Transverse colon (tissue), 4 donors: Measurements from ENCODE around the gene RABL2A. TPM values are rescaled to one million over a fixed set of nuclear protein-coding genes. Genes with fewer than 3 reads are reported as not detected.
"Not testable (repeated sequence)": the region's sequence is repeated elsewhere in the genome, so short reads cannot be mapped to it uniquely, and the experiment has no call there.

ENCODE experiments used
- DNase-seq: peaks from one replicate; pipeline ENCODE4 v3.0.0-alpha.2; 2019
- H3K27ac ChIP-seq, 4 donors: fragments of 200-600 bp; sonication (generic); 2 replicates each; pipeline ENCODE4 v1.5.1; 2016 to 2018; ENCODE audit warnings: inconsistent platforms in 4 of 4
- H3K27me3 ChIP-seq: fragments of 200-600 bp; sonication (generic); 2 replicates; pipeline ENCODE4 v1.5.1; 2017; ENCODE audit warnings: inconsistent platforms
- H3K36me3 ChIP-seq, 4 donors: fragments of 200-600 bp; sonication (generic); 2 replicates each; pipeline ENCODE4 v1.5.1; 2017 to 2019; ENCODE audit warnings: inconsistent platforms in 4 of 4
- H3K4me1 ChIP-seq, 4 donors: fragments of 200-600 bp; sonication (generic); 2 replicates each; pipeline ENCODE4 v1.5.1; 2017 to 2020; ENCODE audit warnings: inconsistent platforms in 4 of 4
- H3K4me3 ChIP-seq, 4 donors: fragments of 200-600 bp; sonication (generic); 1 replicate in 1 of 4; 2 replicates in 3 of 4; pipeline versions ENCODE4 v1.5.1 to v1.6.1; 2017 to 2019; ENCODE audit warnings: inconsistent platforms in 4 of 4
- H3K9me3 ChIP-seq, 2 donors: fragments of 200-600 bp; sonication (generic); 2 replicates each; pipeline ENCODE4 v1.5.1; 2017 to 2019; ENCODE audit warnings: inconsistent platforms in 2 of 2
- POLR2A ChIP-seq: fragments of 450-650 bp; IDR thresholded peaks from one replicate; pipeline ENCODE4 v1.6.1; 2016; ENCODE audit warnings: antibody characterized with exemption, mild to moderate bottlenecking, moderate library complexity
- POLR2AphosphoS5 ChIP-seq, 3 donors: sonication (generic); formaldehyde crosslinking; IDR thresholded peaks; one replicate each; pipeline ENCODE4 v1.6.1; 2016; ENCODE audit warnings: antibody characterized with exemption in 3 of 3
- WGBS, 2 donors: methylation state at CpG; one replicate each; pipeline ENCODE4 v1.1.5; 2018; ENCODE audit warnings: low coverage in 1 of 2; 5-methylcytosine and 5-hydroxymethylcytosine counted together
- in situ Hi-C, 4 donors: fragments of 200-750 bp; cut with MboI; loops; one replicate each; pipeline versions ENCODE4 v1.15.0 to v1.15.1; 2017; ENCODE audit warnings: low sequenced_read_pairs in 3 of 4, low pct_ligation_motif_present in 1 of 4, low pct_unique_long_range_greater_than_20kb in 1 of 4
- intact Hi-C: fragments of 100-400 bp; cut with DNase I; formaldehyde crosslinking; loops from one replicate; pipeline ENCODE4 v1.15.1; 2023; ENCODE audit warnings: low total_unique reads
- total RNA-seq, 4 donors: library from RNA; depleted of rRNA; stranded (reverse); fragments of >200 nt; gene quantifications; one replicate each; pipeline ENCODE4 v1.1.0, GENCODE V29; 2016
- TF ChIP-seq, protein P1 (sequence below), 5 experiments: fragments of 200-600 bp in 3 of 5; fragments of 450-650 bp in 2 of 5; sonication (generic) in 3 of 5; IDR thresholded peaks; 1 replicate in 2 of 5; 2 replicates in 3 of 5; pipeline ENCODE4 v1.5.1; 2016 to 2017; ENCODE audit warnings: antibody characterized with exemption in 5 of 5, inconsistent platforms in 3 of 5, mild to moderate bottlenecking in 2 of 5, moderate library complexity in 1 of 5

RABL2A gene
- total RNA-seq = 10 to 100 TPM; 13.5 to 44.8 (median 16.6) TPM

GRCh38 chr2:113626616-113627330 lies at the start of gene RABL2A:
TSS of gene RABL2A (plus strand) at chr2:113627266. CDS start at chr2:113628607, 1,341 bp downstream.
- H3K9me3 ChIP-seq, H3K36me3 ChIP-seq, H3K27me3 ChIP-seq, in situ Hi-C loops, H3K4me1 ChIP-seq, intact Hi-C loops: not testable (repeated sequence)
- peak within 1 kb of the TSS; percentile 30 to 72 (median 54) for H3K27ac ChIP-seq
- whole genome bisulfite sequencing, 2 donors = 0% methylated on average over 4 of the region's 51 CpGs; no CpG with 5 or more reads in 1 of the 2 donors
- peak within 1 kb of the TSS; percentile 14 to 62 (median 40) for H3K4me3 ChIP-seq
- DNase-seq = peak; percentile 89

DNA sequence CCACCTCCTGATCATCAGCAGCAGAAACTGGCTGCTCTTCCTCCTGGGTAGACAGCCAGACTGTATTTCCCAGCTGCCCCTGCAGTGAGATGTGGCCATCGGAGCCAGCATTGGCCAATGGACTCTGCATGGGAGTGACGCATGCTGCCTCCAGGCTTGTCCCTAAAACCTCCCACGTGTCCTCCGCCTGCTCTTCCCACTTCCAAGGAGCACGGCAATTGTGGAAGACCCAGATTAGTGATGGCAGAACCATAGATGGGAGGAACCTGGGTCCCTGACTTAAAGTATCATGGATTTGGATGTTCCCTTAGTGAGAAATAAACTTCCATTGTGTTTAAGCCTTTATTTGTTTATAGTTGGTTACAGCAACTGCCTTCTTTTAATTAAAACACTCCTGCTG lies 48.6 kb upstream of the RABL2A start:
- H3K36me3 ChIP-seq, H3K4me1 ChIP-seq: not testable (repeated sequence)
- peak; percentile 22 for DNase-seq

DNA sequence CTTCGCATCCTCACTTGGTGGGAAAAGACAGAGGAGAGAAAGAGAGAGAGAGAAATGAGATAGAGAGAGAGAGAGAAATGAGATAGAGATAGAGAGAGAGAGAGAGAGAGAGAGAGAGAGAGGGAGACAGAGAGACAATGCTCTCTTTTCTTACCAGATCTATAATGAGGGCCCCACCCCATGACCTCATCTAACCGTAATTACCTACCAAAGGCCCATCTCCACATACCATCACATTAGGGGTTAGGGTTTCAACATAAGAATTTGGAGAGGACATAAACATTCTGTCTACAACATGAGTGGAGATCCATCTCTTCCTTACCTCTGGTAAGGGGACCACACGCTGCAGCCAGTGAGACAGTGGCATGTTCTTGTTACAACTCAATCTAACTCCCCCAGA lies 44.6 kb upstream of the RABL2A start:
- H3K27ac ChIP-seq, H3K9me3 ChIP-seq, H3K27me3 ChIP-seq, in situ Hi-C loops, H3K36me3 ChIP-seq, DNase-seq, H3K4me3 ChIP-seq, intact Hi-C loops: not testable (repeated sequence)
- H3K4me1 ChIP-seq = peaks cover 4 to 18% (median 11%) of the 10 kb centered on the region in 4 donors
- 79 to 84% methylated on average over 3 of the region's 3 CpGs for WGBS, 2 donors

More for the DNA sequence above, 48.6 kb upstream of the RABL2A start:
- H3K27me3 ChIP-seq, in situ Hi-C loops, H3K27ac ChIP-seq, intact Hi-C loops, H3K9me3 ChIP-seq, H3K4me3 ChIP-seq: not testable (repeated sequence)
- WGBS, 2 donors = 44% methylated on average over 4 of the region's 5 CpGs; no CpG with 5 or more reads in 1 of the 2 donors

DNA sequence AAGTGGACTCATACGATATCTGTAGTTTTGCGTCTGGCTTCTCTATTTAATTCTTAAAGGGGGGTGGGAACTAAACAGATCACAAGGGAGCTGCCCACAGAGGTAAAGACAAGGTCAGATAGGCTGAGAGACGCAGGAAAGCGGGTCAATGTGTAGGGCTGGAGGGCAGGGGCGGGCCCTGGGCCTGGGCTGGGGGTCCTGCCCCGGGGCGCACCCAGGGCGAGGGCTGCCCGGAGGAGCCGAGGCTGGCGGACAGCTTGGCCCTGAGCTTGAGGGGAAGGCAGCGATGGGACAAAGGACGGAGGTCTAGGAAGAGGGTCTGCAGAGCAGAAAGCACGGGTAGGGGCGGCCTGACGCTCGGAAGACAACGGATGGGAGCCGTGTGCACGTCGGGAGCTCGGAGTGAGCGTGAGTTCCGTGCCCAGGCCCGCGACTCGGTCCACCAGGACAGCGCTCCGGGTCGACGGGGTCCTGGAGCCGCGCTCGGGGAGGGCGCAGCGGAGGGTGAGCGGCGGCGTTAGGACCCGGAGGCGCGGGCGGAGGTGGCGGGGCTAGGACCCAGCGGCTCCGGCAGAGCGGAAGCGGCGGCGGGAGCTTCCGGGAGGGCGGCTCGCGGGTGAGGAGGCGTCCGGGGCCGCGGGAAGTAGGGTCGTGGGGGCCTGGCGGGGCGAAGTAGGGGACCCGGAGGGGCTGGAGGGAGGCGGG lies 43.4 kb upstream of the RABL2A start:
- intact Hi-C loops, in situ Hi-C loops, H3K36me3 ChIP-seq, H3K9me3 ChIP-seq, H3K27me3 ChIP-seq: not testable (repeated sequence)
- peaks cover 4 to 18% (median 11%) of the 10 kb centered on the region in 4 donors for H3K4me1 ChIP-seq
- H3K27ac ChIP-seq = peak overlapping the region; percentile 82 to 92 (median 86)
- TF ChIP-seq POLR2A = peak; percentile 51
- TF ChIP-seq POLR2AphosphoS5 (IDR thresholded peaks at IDR 0.05) = peak in 2 of 3 donors; percentile 68 to 82
- DNase-seq = peak; percentile 85
- H3K4me3 ChIP-seq = peak overlapping the region; percentile 48 to 75 (median 60)
- WGBS, 2 donors = 2 to 3% methylated on average over 12 to 48 of the region's 63 CpGs

GRCh38 chr2:113584311-113585092 lies 42.6 kb upstream of the RABL2A start:
- H3K36me3 ChIP-seq, in situ Hi-C loops, intact Hi-C loops, DNase-seq, H3K9me3 ChIP-seq, H3K27me3 ChIP-seq: not testable (repeated sequence)
- 7 to 19% methylated on average over 4 to 9 of the region's 47 CpGs for WGBS, 2 donors
- peaks cover 4 to 18% (median 11%) of the 10 kb centered on the region in 4 donors for H3K4me1 ChIP-seq
- peak overlapping the region; percentile 50 to 75 (median 60) for H3K4me3 ChIP-seq
- H3K27ac ChIP-seq = peak overlapping the region; percentile 82 to 92 (median 86)

DNA sequence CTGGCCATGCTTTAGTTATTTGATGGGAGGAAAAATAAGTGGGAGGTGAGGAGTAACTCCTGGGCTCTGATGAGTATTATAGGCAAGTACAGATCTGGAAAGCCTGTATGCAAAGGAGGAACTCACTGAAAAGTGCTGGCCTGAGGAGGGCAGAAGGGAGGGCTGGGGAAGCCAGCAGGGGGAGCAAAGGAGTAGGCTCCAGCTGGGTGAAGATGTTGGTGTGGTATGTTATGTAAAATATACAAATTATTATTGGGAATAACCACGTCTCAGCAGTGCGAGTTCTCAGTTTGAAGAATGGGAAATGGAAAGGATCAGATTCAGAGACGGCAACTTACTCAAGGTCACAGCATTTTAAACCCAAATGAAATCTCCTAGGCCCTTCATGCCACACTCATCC lies 39.9 kb upstream of the RABL2A start:
- H3K27ac ChIP-seq, H3K27me3 ChIP-seq, H3K36me3 ChIP-seq, H3K4me3 ChIP-seq, in situ Hi-C loops, H3K9me3 ChIP-seq, intact Hi-C loops: not testable (repeated sequence)
- TF ChIP-seq, protein P1, sequence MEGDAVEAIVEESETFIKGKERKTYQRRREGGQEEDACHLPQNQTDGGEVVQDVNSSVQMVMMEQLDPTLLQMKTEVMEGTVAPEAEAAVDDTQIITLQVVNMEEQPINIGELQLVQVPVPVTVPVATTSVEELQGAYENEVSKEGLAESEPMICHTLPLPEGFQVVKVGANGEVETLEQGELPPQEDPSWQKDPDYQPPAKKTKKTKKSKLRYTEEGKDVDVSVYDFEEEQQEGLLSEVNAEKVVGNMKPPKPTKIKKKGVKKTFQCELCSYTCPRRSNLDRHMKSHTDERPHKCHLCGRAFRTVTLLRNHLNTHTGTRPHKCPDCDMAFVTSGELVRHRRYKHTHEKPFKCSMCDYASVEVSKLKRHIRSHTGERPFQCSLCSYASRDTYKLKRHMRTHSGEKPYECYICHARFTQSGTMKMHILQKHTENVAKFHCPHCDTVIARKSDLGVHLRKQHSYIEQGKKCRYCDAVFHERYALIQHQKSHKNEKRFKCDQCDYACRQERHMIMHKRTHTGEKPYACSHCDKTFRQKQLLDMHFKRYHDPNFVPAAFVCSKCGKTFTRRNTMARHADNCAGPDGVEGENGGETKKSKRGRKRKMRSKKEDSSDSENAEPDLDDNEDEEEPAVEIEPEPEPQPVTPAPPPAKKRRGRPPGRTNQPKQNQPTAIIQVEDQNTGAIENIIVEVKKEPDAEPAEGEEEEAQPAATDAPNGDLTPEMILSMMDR (IDR thresholded peaks at IDR 0.05) = peak; percentile 16 to 54 (median 35)
- H3K4me1 ChIP-seq = peaks cover 4 to 18% (median 11%) of the 10 kb centered on the region in 4 donors
- WGBS, 2 donors = 35 to 47% methylated on average over 3 of the region's 3 CpGs
- DNase-seq = peak; percentile 64

DNA sequence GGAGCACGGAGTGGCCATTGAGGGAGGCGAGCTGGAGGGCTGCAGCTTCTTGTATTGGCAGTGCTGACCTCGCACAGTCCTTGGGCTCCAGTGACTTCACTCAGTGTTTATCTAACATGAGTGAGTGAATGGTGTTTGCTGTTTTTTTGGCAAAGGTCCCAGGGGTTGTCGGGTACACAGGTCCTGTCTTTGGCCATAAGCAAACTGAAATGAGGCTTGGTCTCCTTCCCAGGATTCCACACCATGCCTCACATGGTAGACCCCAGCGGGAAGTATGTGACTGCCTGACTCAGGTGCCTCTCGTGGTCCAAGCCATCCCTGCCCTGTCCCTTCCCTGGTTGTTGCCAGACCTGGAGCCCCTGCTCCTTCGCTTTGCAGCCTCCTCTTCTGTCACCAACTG lies 37.5 kb upstream of the RABL2A start:
- in situ Hi-C loops, H3K9me3 ChIP-seq, H3K4me3 ChIP-seq, H3K27ac ChIP-seq, intact Hi-C loops, DNase-seq, H3K36me3 ChIP-seq, H3K27me3 ChIP-seq: not testable (repeated sequence)
- 83% methylated on average over 4 of the region's 7 CpGs; no CpG with 5 or more reads in 1 of the 2 donors for WGBS, 2 donors
- H3K4me1 ChIP-seq = peaks cover 4 to 13% (median 9%) of the 10 kb centered on the region in 4 donors

DNA sequence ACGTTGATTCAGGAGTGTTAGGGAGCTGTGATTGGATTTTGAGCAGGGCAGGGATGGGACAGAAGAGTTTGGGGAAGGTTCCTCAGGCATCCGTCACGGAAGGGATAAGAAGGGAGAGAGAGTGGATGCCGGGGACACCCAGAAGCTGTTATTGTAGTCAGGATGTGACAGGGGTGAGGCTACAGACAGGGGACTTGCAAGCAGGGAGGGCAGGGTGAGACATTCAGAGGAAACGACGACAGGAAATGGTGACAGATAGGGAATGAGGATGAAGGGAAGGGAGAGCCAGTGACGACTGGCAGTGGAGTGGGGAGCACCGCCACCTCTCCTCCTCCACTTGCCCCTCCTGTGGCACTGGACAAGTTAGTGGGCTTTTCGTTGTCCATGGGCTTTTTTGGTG lies 35.1 kb upstream of the RABL2A start:
- H3K36me3 ChIP-seq, H3K27ac ChIP-seq, H3K4me3 ChIP-seq, H3K9me3 ChIP-seq, H3K27me3 ChIP-seq, H3K4me1 ChIP-seq, DNase-seq, intact Hi-C loops, in situ Hi-C loops: not testable (repeated sequence)
- WGBS, 2 donors = 72% methylated on average over 3 of the region's 9 CpGs; no CpG with 5 or more reads in 1 of the 2 donors

- H3K4me3 ChIP-seq, in situ Hi-C loops, intact Hi-C loops, H3K36me3 ChIP-seq, H3K9me3 ChIP-seq, H3K4me1 ChIP-seq, H3K27me3 ChIP-seq, DNase-seq, H3K27ac ChIP-seq: not testable (repeated sequence)
- 86% methylated on average over 6 of the region's 6 CpGs; no CpG with 5 or more reads in 1 of the 2 donors for WGBS, 2 donors
Observed at GRCh38 chr2:113593280-113593679, 33.8 kb upstream of the RABL2A start.
